GM20000 (cell line): Measurements from ENCODE around the gene FSCN2.

Experiments used
- DNase-seq: peaks from one replicate; pipeline ENCODE4 v3.0.0; 2012; ENCODE audit warnings: low spot score
- CTCF ChIP-seq: IDR thresholded peaks from 2 replicates; pipeline ENCODE4 v1.5.1; 2012; ENCODE audit warnings: mild to moderate bottlenecking, control low read depth; ENCODE audit errors: extremely low read depth, missing control alignments

FSCN2 gene

GRCh38 chr17:81537856-81538555, 9.8 kb downstream of the FSCN2 start:
- TF ChIP-seq CTCF, result no peak
- no peak for DNase-seq

- TF ChIP-seq CTCF, result no peak
- no peak for DNase-seq
Observed at GRCh38 chr17:81538651-81539570, 10.7 kb downstream of the FSCN2 start.

GRCh38 chr17:81539571-81539900, 11.4 kb downstream of the FSCN2 start:
- no peak for DNase-seq
- TF ChIP-seq CTCF, result no peak

GRCh38 chr17:81539961-81540675, 11.9 kb downstream of the FSCN2 start:
- DNase-seq, result no peak
- TF ChIP-seq CTCF, result no peak

- TF ChIP-seq CTCF, result no peak
- DNase-seq, result no peak
Observed at GRCh38 chr17:81540676-81541027, 12.5 kb downstream of the FSCN2 start.

- no peak for TF ChIP-seq CTCF
- no peak for DNase-seq
Observed at GRCh38 chr17:81541123-81541522, 12.9 kb downstream of the FSCN2 start.
